BE2C (cell line): ENCODE data around the gene ATP5PF.
"Not testable (repeated sequence)": the region's sequence is repeated elsewhere in the genome, so short reads cannot be mapped to it uniquely, and the experiment has no call there.

Experiments
- DNase-seq: peaks from one replicate; pipeline ENCODE4 v3.0.0-alpha.2; 2020
- H3K27me3 ChIP-seq: fragments of 250-450 bp; sonication (Bioruptor Pico); 2 replicates; pipeline ENCODE4 v1.5.1; 2020; ENCODE audit warnings: mild to moderate bottlenecking
- H3K36me3 ChIP-seq: fragments of 250-450 bp; sonication (Bioruptor Pico); 2 replicates; pipeline ENCODE4 v1.5.1; 2020; ENCODE audit warnings: mild to moderate bottlenecking
- H3K4me1 ChIP-seq: fragments of 250-450 bp; sonication (Bioruptor Pico); 2 replicates; pipeline ENCODE4 v1.5.1; 2020
- H3K4me3 ChIP-seq: 2 replicates; pipeline ENCODE4 v1.5.1; 2011; ENCODE audit warnings: low read depth, low read length
- H3K9me3 ChIP-seq: fragments of 250-450 bp; sonication (Bioruptor Pico); 2 replicates; pipeline ENCODE4 v1.5.1; 2020
- TF ChIP-seq, protein P1 (sequence below): IDR thresholded peaks from 2 replicates; pipeline ENCODE4 v1.5.1; 2012; ENCODE audit warnings: mild to moderate bottlenecking, low read depth, low read length

Gene ATP5PF

DNA sequence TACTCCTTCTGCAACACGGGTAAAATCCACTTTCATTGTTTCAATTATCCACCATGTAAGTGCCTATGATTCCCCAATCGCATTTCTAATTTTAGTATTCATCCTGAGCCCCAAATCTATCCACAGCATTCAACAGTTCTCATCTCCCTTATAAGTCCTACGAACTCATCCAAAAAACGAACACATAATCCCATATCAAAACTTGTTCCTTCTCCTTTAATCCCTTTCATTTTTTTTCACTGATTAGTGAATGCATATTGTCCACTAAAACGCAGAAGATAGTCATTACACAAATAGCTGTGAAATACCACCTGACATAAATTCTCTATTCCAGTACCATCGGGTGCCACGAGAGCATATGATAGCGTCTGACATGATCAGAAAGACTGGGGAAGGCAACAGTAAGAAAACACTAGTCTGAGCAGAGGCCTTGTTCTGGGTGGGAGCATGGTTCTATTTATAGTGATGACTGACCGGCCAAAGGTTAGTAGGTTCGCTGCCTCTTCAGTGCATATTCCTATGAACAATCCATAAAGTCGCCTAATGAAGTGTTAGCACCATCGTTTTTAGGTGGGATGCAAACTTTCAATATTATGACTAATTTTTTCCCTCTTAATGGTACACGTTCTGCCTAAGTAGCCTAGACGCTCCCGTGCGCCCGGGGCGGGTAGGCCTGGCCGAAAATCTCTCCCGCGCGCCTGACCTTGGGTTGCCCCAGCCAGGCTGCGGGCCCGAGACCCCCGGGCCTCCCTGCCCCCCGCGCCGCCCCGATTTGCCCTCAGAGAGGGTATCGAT, 648 bp downstream of the ATP5PF start:
- Histone ChIP-seq H3K4me3 (peak overlapping the region; percentile 73), H3K4me1 (no peaks in the 10 kb centered on the region), H3K36me3 (peaks cover 15% of the 10 kb centered on the region), H3K27me3 (no peaks in the 10 kb centered on the region), H3K9me3 (no peaks in the 10 kb centered on the region)
- TF ChIP-seq, protein P1, sequence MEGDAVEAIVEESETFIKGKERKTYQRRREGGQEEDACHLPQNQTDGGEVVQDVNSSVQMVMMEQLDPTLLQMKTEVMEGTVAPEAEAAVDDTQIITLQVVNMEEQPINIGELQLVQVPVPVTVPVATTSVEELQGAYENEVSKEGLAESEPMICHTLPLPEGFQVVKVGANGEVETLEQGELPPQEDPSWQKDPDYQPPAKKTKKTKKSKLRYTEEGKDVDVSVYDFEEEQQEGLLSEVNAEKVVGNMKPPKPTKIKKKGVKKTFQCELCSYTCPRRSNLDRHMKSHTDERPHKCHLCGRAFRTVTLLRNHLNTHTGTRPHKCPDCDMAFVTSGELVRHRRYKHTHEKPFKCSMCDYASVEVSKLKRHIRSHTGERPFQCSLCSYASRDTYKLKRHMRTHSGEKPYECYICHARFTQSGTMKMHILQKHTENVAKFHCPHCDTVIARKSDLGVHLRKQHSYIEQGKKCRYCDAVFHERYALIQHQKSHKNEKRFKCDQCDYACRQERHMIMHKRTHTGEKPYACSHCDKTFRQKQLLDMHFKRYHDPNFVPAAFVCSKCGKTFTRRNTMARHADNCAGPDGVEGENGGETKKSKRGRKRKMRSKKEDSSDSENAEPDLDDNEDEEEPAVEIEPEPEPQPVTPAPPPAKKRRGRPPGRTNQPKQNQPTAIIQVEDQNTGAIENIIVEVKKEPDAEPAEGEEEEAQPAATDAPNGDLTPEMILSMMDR: no peak
- DNase-seq: peak; percentile 24

DNA sequence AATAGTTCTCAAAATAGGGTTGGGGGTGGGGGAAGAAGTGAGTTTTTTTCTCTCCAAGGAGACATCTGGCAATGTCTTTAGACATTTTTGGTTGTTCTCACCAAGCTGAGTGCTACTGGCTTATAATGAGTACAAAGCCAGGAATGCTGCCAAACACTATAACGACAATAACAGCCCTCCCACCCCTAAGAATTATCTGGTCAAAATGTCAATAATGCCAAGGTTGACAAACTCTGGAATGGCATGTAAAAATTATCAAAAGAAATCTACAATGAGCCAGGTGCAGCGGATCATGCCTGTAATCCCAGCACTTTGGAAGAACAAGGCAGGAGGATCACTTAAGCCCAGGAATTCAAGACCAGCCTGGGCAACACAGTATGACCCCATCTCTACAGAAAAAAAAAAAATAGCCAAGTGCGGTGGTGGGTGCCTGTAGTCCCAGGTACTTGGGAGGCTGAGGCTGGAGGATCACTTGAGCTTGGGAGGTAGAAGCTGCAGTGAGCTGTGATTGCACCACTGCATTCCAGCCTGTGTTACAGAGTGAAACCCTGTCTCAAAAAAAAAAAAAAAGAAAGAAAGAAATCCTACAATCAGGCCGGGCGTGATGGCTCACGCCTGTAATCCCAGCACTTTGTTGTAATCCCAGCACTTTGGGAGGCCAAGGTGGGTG, 2.5 kb downstream of the ATP5PF start:
- no peaks in the 10 kb centered on the region for H3K9me3 ChIP-seq
- H3K4me3 ChIP-seq: no peak overlapping the region
- no peak for DNase-seq
- TF ChIP-seq, protein P1: no peak
- peaks cover 34% of the 10 kb centered on the region for H3K36me3 ChIP-seq
- H3K4me1 ChIP-seq: no peaks in the 10 kb centered on the region
- H3K27me3 ChIP-seq: no peaks in the 10 kb centered on the region

DNA sequence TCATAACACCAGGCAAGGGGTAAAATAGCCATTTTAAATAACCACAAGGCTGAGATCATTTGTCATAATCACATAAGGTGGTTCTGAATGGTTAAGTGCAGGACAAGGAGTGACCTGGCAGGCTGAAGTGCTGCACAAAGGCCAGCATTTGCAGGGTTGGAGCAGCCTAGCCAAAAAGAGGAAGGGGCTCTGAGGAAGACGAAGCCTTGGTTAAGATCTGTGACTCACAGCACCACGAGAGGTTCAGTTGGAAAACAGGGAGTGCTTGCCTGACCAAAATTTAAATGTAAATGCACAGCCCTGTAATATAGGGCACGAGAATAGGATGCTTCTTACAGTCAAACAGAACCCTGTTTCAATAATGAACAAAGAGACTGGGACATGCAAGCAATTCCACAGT, 12.1 kb downstream of the ATP5PF start:
- no peak overlapping the region for H3K4me3 ChIP-seq
- TF ChIP-seq, protein P1: no peak
- DNase-seq: no peak

DNA sequence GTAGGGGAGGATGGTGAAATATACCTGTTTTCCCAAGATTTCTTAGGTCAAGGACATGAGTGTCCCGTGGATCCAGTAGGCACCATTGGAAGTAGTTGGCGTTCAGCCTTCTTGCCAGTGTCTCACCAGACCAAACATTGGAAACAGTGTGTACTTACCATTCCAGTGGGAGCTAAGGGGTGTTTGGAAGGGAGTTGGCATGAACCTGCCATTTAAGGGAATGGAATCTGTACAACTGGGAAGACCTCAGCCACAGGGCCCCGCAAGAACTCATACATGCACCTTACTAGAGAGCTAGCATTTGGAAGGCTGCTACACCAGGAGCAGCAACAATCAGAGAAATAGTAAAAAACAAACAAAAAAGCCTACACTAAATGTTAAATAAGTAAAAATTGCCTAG, 12.7 kb downstream of the ATP5PF start:
- H3K9me3 ChIP-seq: no peaks in the 10 kb centered on the region
- peaks cover 55% of the 10 kb centered on the region for H3K36me3 ChIP-seq
- DNase-seq: no peak
- TF ChIP-seq, protein P1: no peak
- H3K27me3 ChIP-seq: no peaks in the 10 kb centered on the region
- H3K4me1 ChIP-seq: no peaks in the 10 kb centered on the region
- no peak overlapping the region for H3K4me3 ChIP-seq

More for the DNA sequence above, 12.1 kb downstream of the ATP5PF start:
- H3K27me3 ChIP-seq: no peaks in the 10 kb centered on the region
- no peaks in the 10 kb centered on the region for H3K9me3 ChIP-seq
- H3K36me3 ChIP-seq: peaks cover 57% of the 10 kb centered on the region
- no peaks in the 10 kb centered on the region for H3K4me1 ChIP-seq

DNA sequence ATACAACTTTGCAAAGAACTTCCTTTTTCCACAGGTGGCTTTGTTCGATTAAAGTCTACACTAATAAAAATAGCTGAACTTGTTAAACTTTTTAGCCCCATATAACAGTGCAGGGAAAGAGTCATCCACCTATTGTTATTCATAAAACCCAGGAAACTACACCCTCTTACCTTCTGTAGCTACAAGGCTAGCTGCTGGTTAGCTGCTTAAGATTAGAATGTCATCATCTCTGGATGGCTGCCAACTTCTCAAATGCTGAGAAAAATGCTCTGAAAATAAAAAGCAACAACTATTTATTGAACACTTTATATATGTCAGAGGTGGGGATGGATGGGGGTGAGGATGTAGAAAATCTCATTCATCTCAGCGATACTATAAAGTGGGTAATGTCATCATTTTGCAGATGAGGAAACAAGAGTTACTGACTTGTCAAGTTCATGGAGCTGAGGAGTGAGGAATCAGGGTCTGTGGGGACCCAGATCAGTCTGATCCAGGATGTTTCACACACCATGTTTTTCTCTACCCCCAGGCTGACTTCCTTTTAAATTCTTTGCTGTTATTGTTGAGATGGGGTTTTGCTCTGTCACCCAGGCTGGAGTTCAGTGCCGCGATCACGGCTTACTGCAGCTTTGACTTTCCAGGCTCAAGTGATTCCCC, 17.1 kb downstream of the ATP5PF start:
- Histone ChIP-seq H3K27me3 (no peaks in the 10 kb centered on the region), H3K4me1 (no peaks in the 10 kb centered on the region), H3K9me3 (no peaks in the 10 kb centered on the region), H3K4me3 (no peak overlapping the region), H3K36me3 (peaks cover 21% of the 10 kb centered on the region)
- no peak for DNase-seq
- TF ChIP-seq, protein P1: no peak

DNA sequence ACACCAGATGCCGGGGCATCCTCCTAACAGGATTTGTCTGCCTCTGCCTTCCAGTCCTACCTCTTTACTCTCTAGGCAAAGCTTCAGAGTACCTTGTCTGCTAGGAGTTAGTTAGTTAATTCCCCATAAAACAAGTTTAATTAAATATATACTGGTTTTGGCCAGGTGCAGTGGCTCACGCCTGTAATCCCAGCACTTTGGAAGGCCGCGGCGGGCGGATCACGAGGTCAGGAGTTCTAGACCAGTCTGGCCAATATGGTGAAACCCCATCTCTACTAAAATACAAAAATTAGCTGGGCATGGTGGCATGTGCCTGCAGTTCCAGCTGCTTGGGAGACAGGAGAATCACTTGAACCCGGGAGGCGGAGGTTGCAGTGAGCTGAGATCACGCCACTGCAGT, 20.6 kb downstream of the ATP5PF start:
- H3K4me1 ChIP-seq, DNase-seq, H3K9me3 ChIP-seq, H3K36me3 ChIP-seq, H3K27me3 ChIP-seq, H3K4me3 ChIP-seq: not testable (repeated sequence)
